ENCODE results near the gene ACOX2.

Gene ACOX2

GRCh38 chr3:58470363-58471024 is 66.5 kb downstream of the ACOX2 start:
- no peak for DNase-seq

DNA sequence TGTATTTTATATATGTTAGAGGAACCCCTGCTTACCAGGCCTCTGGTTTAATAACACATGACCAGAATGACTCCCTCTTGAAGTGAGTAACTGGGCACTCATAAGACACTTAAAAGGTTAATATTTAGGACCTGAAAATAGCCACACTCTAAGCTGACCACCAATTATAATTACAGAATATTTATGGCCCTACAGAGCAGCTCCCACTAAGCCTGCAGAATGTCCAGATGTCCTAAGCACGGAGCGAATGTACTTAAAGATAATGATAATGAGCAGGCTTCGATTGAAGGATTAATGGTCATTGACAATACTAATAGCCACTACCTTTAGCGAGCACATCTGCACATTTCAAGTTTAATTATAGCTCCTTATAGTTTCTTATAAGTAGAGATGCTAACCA is 67.9 kb downstream of the ACOX2 start:
- no peak for DNase-seq

GRCh38 chr3:58466899-58467563 is 70.0 kb downstream of the ACOX2 start:
- DNase-seq, result no peak

- DNase-seq, result no peak
These were observed 72.1 kb downstream of the ACOX2 start for GRCh38 chr3:58464866-58465265.

DNA sequence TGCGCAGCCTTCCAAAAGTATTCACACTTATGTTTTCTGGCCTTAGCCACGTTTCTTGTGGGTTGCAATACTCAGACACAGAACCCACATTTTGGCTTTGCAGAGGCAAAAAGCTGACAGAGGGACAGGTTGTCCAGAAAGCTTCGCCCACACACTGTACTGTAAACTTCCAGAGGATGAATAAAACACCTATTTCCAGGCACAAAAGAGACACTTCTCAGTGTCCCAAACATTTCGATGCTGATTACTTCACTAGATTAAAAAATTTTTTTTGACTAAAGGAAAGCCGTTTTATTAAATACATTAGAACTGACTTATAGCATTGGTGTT is 73.1 kb downstream of the ACOX2 start:
- no peak for DNase-seq

DNA sequence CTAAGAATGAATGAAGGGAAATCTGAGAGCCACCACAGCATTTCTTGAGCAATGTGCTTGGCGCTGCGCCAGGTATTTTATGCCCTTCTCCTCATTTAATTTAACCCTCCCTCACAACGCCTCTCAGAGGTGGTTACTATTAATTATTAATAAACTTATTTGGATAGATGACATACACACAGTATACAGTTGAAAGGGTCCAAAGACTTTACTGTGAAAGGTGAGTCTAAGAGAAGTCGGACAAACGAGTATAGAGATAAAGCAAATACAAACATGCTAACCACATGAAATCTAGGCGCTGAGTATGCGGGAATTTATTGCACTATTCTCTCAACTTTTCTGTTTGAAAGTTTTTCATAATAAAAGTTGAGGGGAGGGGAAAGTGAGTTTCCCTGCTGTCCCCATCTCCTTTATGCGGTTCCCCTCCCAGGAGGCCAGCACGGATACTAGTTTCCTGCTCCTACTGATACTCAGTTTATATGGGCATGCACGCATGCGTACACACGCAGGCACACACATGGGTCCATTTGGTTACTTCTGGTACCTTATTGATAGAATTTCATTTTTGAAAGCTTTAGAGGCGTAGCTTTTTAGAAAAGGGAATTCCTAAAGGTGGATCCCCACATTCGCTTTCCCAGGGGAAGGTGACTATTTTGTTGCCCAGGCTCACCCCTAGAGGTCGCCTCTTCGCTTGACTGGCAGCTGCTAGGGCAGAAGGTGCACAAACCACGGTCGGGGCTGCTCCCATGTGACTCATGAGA is 73.6 kb downstream of the ACOX2 start:
- peak; percentile 17 to 61 (median 44) for DNase-seq

DNA sequence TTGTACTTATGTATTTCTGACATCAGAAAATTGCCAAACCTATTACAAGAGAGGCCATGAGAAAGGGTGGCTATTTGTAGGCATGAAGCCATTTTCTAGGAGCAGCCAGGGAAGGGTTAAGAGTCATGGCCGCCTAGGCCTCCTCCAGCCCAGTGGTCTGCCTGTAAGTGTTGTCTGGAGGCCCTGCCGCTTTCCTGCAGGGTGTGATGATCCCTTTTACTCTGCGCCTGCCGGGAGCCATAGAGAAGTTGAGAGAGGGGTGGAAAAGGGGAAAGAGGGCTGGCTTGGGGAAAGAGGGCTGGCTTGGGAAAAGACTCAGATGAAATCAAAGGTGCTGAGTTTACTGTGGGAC is 74.2 kb downstream of the ACOX2 start:
- no peak for DNase-seq

DNA sequence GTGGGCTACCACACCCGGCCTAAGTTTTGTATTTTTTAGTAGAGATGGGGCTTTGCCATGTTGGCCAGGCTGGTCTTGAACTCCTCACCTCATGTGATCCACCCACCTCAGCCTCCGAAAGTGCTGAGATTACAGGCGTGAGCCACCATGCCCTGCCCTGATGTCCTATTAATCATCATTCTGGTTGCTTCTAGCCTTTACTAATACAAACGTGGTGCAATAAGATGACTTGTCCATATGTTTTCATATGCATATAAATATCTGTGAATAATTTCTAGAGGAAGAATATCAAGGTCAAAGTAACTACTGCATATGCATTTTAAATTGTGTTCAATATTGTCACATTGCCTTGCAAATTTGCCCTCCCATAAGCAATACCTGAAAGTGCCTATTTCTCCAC is 77.8 kb downstream of the ACOX2 start:
- no peak for DNase-seq
